GM18873 (cell line): ENCODE results near the gene CHCHD1.
"Not testable (repeated sequence)": the region's sequence is repeated elsewhere in the genome, so short reads cannot be mapped to it uniquely, and the experiment has no call there.

Source experiments
- ATAC-seq: cut with Tn5 transposase; IDR thresholded peaks from one replicate; pipeline ENCODE4 v1.9.1; 2021; ENCODE audit warnings: mild to moderate bottlenecking, moderate library complexity, moderate number of reproducible peaks; ENCODE audit not compliant: unreplicated experiment, low FRiP score

CHCHD1 gene

DNA sequence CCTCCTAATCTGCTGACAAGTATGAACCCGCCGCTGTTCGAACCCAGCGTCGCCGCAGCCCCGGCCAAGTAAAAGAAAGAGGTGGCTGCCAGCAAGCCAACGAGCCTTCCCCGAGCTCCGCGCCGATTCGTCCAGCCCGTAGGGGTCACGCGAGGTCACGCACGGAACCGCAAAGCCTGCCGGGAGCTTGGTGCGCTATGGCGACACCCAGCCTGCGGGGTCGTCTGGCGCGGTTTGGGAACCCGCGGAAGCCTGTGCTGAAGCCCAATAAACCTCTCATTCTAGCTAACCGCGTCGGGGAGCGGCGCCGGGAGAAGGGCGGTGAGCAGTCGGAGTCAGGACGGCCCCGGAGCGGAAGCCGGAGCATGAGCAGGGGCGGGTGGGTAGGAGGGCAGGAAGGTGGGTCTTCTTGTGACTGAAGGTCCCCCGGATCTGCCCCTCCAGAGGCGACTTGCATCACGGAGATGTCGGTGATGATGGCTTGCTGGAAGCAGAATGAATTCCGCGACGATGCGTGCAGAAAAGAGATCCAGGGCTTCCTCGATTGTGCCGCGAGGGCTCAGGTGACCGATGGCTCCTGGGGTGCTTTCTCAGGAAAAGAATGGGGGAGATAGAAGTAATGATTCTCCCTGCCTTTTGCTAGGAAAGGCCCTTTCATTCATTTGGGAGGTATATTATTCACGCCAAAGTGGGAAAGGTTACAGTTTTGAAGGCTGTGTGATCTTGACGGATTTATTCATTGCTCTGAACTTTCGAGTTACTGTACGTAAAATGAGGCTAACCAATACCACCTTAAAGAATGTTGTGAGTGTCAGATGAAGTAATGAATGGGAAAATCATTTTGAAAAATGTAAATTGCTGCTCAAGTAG is at the start of gene CHCHD1:
CHCHD1 (plus strand) TSS at position 170 of the 870 bp plus-strand sequence; CDS start at position 198, 28 bp downstream.
- peak; percentile 41 for ATAC-seq

GRCh38 chr10:73732426-73732825 is 49.4 kb upstream of the CHCHD1 start:
- ATAC-seq = no peak

DNA sequence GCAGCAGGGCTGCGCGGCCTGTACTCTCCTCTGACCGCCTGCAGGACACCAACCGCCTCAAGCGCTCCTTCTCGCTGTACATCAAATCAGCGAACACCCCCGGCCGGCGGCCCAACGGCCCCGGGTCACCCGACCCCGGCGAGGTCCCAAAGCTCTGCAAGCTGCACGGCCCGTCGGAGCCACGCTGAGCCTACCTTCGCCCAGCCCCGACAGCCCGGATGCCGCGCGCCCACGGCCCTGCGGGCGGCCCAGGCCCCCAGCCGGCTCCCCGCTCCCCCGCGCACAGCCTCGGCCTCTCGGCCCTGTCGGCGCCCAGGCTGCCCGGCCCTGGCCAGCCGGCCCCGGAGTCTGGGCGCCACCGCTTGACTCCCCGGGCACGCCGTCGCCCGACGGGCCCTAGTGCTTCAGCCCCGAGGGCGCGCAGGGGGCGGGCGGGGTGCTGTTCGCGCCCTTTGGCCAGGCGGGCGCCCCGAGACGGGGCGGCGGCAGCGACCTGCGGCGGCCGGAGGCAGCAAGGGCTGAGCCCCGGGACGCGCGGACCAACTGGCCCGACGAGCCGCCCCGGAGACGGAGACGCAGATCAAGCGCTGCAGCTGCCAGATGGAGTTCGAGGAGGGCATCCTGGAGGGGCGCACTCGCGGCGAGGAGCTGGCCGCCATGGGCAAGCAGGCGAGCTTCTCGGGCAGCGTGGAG is 48.8 kb upstream of the CHCHD1 start:
- no peak for ATAC-seq

DNA sequence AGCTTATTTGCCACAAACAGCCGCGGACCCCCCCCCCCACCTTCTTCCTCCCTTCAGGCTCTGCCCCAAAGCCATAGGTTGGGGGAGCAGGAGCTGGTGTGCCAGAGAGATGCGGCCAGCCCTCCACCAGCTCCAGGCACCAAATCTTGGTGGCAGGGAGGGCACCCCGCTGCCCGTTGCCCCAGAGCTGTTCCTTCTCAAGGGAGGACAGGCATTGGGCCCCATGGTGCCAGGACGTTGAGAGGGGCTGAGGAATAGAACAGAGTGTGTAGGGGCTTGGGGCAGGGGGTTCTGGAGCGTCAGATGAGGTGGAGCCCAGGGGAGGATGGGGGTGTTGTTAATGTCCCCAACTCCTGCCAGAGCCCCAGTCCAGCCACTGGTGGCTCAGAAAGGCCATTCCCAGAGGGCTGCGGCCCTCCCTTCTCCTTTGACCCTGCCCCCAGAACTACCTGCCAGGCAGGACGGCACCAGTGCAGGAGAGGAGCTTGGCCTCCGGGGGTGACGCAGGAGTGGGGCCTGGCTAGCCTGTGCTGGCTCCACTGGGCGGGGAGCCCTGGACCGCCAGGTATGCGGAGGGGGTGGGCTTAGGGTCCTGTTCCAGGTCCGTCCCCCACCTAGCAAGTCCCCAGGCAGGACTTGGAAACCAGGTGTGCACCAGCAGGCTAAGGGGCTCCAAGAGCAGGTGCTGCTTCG is 47.7 kb upstream of the CHCHD1 start:
- ATAC-seq = no peak

- ATAC-seq = no peak
Observed at GRCh38 chr10:73734796-73735305, 47.0 kb upstream of the CHCHD1 start.

DNA sequence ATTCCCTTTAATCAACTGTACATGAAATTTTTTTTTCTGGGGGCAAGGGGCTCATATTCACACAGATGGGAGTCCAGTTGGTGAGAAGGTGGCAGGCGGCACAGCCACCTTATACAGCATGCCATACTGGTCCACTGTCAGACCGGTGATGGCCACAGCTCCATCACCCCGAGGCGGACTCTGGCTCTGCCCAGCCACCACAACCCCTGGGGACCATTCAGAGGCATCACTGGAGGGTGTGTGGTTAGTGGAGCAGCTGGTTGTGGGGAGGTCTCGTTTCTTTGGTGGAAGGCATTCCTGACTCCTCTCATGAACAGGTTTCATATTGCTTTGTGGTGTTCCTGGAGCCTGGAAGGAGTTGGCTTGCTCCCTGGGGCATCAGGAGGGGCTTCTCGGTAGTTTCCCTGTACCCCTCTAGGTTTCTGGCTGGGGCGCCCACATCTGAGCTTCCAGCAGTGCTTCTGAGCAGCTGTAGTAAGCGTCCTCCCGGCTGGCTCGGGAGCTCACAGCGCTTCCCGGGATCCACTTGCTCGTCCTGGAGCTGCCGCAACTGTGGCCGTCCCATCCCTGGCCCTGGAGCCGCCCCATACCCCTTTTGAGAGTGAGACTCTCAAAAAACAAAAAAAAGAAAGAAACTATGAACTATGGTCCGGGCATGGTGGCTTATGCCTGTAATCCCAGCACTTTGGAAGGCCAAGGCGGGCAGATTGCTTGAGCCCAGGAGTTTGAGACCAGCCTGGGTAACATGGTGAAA is 41.2 kb upstream of the CHCHD1 start:
- ATAC-seq = not testable (repeated sequence)

DNA sequence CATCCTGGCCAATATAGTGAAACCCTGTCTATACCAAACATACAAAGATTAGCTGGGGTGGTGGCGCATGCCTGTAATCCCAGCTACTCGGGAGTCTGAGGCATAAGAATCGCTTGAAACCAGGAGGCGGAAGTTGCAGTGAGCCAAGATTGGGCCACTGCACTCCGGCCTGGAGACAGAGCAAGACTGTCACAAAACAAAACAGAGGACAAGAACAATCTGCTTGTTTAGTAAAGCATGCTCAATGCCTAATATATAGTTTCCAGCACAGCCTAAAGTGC is 39.5 kb upstream of the CHCHD1 start:
- ATAC-seq = no peak

DNA sequence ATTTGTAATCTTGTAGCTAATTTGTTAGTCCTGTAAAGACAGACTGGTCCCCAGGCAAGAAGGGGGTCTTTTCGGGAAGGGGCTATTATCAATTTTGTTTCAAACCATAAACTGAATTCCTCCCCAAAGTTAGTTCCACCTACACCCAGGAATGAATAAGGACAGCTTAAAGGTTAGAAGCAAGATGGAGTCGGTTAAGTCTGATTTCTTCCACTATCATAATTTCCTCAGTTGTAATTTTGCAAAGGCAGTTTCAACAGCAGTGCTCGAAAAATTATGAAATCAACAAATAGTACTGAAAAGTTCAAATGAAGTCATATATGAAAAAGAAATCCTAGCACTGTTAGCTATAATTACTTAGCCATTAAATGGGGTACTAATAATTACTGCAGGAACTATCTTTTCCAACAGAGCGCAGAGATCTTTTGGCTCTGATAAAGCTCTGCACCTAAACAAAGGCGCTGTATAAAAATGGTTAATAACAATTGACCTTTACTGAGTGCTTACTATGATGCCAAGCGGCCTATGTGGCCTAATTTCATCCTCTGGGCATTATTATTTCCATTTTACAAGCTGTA is 38.4 kb upstream of the CHCHD1 start:
- ATAC-seq = no peak

DNA sequence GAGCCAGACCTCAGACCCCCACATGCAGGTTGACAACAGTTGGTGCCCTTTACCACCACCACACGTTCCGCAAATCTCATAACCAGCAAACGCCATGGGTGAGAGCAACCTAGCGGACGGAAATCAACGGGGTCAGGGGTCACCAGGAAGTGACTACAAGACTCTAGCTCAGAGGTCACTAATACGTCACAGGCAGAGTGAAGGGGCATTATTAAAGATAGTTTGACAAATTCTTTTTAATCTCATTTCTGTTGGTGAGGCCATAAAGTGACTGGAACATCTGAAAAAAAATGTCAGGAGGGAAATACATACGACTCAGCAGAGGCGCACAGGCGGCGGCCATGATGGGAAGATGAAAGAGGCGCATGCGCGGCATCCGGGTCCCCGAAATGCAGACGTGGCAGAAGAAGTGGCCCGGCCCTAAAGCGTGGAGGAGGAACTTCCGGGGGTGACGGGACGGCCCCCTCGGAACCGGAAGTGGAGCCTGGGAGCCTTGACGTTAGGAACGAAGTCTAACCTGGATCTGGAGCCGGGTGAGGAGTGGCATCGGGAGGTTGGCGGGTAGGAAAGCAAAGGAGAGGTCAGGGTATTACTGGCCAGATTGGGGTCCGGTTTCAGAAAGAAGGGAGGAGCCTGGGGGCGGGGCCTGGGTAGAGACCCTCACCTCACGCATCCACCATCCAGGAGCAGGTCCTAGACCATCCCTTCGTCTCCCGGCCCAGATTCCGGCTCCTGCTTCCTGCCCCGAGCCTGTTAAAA is 37.8 kb upstream of the CHCHD1 start, which contains the start of gene SEC24C:
SEC24C (plus strand) TSS at position 468 of the 759 bp plus-strand sequence. CDS start 2,461 bp downstream, outside the sequence.
- ATAC-seq = peak; percentile 82

GRCh38 chr10:73744664-73744975 is 37.2 kb upstream of the CHCHD1 start:
- ATAC-seq = peak; percentile 14

DNA sequence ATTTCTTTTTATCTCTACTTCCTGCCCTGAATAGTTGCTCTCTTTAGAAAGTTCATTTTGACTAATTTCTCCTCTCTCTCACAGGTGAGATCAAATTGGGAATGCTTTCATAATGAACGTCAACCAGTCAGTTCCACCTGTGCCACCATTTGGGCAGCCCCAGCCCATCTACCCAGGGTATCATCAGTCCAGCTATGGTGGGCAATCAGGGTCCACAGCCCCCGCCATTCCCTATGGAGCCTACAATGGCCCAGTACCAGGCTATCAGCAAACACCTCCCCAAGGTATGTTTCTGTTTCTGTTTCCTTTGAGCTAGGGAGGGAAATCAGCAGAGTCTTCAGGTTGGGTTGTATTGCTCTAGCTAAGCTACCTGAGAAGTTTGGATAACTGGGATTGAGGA is 35.1 kb upstream of the CHCHD1 start:
- no peak for ATAC-seq

DNA sequence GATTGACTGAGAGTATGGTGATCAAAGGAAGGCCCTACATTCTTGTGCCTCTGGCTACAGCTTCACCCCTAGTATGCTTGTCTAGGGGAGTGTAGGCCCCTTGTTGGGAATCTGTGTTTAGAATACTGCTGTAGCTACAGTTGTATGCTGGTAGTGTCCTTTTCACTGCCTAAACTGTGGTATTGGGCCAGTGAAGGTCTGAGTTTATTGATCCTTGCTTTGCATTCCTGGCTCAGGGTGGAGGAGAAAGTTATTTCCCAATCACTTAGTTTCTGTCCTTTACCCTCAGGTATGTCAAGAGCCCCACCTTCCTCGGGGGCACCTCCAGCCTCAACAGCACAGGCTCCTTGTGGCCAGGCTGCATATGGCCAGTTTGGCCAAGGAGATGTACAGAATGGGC is 31.0 kb upstream of the CHCHD1 start:
- no peak for ATAC-seq

DNA sequence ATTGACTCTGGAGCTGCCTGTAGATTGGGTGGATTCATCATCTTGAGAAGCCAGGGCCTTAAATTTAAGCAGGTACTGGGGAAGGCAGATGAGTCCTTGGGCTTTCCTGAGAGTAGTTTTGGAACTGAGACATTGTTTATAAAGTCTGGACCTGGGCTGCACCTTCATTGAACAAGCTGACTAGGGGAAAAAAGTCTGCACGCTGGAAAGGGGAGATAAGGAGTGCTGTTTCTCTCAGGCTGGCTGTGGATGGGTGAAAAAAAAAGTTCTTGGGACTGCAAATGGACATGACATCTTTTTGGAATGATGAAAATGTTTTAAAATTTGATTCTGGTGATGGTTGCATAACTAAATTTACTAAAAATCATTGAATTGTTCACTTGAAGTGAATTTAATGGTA is 25.7 kb upstream of the CHCHD1 start:
- ATAC-seq = no peak

GRCh38 chr10:73758704-73759511 is 22.9 kb upstream of the CHCHD1 start:
- no peak for ATAC-seq

DNA sequence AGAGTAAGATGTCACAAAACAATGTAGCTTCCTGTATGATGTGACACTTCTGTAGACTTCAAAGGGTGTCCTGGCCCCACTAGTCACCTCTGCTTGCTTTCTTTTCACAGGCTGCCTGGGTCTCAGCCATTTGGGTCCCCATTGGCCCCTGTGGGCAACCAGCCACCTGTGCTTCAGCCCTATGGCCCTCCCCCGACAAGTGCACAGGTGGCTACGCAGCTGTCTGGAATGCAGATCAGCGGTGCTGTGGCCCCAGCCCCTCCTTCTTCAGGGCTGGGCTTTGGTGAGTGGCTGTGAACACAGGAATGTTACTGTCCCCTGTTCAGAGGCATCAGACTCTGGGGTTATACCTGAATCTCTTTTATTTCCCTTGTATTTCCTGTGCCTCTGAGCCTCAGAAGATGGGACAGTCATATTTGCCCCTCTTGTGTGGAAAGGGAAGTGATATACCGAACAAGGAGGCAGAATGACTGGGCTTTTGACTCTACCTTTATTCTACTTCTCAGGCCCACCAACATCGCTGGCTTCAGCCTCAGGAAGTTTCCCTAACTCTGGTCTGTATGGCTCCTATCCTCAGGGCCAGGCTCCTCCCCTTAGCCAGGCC is 22.2 kb upstream of the CHCHD1 start:
- ATAC-seq = no peak

DNA sequence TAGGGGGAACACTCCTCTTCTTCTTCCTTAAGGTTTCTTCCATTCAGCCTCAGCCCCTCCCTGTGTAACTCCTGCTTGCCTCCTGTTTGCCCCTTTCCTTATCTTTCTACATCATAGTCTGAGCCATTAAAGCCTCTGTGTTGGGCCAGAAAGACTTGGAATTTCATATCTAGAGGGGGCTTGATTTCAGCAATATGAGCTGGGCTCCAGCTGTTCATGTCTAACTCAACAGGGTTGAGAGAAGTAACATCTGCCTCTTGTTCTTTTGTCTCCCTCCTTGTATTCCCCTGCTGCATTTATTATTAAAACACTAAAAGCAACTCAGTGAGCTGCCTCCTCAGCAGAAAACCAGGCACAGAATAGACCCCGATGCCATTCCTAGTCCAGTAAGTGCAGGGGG is 20.1 kb upstream of the CHCHD1 start:
- no peak for ATAC-seq

DNA sequence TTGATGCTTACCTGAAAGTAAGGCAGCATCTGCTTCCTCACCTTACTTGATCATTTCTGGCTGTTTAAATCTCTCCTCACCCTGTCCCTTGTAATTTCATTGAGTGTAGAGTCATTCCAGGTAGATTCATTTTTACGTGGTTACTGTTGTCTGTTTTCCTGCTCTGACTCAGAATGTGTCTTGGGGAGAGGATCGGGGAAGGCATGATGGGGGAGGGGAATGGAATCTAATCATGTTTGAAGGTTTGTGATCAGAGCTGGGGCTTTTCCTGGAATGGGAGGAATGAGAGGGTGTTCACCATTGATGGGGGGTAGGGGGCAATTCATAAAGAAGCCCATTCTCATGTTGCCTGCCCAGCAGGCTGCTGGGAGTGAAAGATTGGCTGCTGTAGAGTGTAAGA is 18.9 kb upstream of the CHCHD1 start:
- no peak for ATAC-seq

- ATAC-seq = no peak
Observed at GRCh38 chr10:73763343-73763742, 18.5 kb upstream of the CHCHD1 start.
